Motor neuron (in vitro differentiated cells): ENCODE results near the gene ELF2. TPM values are rescaled to one million over a fixed set of nuclear protein-coding genes. Genes with fewer than 3 reads are reported as not detected.

Experiments
- ATAC-seq, 8 experiments: fragments of 200-7000 bp; cut with Tn5 transposase; replicated peaks in 6 of 8; 2 replicates each; pipeline ENCODE4 v1.8.0; 2021; ENCODE audit warnings: mild to moderate bottlenecking in 8 of 8, moderate library complexity in 8 of 8
- H3K27ac ChIP-seq, 2 donors: fragments of 250-450 bp; sonication (Bioruptor Pico); 2 replicates each; pipeline ENCODE4 v1.9.0; 2021; ENCODE audit warnings: antibody characterized with exemption in 2 of 2, mild to moderate bottlenecking in 2 of 2, moderate library complexity in 1 of 2
- H3K4me1 ChIP-seq, 2 donors: fragments of 250-450 bp; sonication (Bioruptor Pico); replicated peaks in 1 of 2; 2 replicates each; pipeline ENCODE4 v1.6.1; 2021; ENCODE audit warnings: antibody characterized with exemption in 2 of 2, mild to moderate bottlenecking in 2 of 2, moderate library complexity in 1 of 2
- H3K4me3 ChIP-seq, 5 donors: fragments of 250-450 bp; sonication (Bioruptor Pico); 2 replicates each; pipeline ENCODE4 v1.9.0; 2021; ENCODE audit warnings: antibody characterized with exemption in 5 of 5, mild to moderate bottlenecking in 5 of 5, moderate library complexity in 4 of 5
- WGBS, 10 experiments: fragments of 450-650 bp; shearing (Covaris generic); methylation state at CpG; one replicate each; pipeline ENCODE4 v1.0.0; 2022; 5-methylcytosine and 5-hydroxymethylcytosine counted together
- in situ Hi-C, 9 experiments: fragments of 400-800 bp; cut with MboI; loops; one replicate each; pipeline ENCODE4 v1.15.0; 2021; ENCODE audit warnings: low sequenced_read_pairs in 9 of 9, low pct_unique_long_range_greater_than_20kb in 2 of 9; ENCODE audit not compliant: unreplicated experiment in 9 of 9
- total RNA-seq, 8 experiments: library from RNA; unstranded; fragments of 300-600 nt; gene quantifications; 2 replicates each; pipeline versions ENCODE4 v1.2.3 to v1.2.4, GENCODE V29; 2022

ELF2 gene
- total RNA-seq, 8 experiments from 2014 or later: 32.9 to 198 (median 53.4) TPM

GRCh38 chr4:139153411-139154133 is 23.4 kb downstream of the ELF2 start:
- peak in 3 of 8 experiments; percentile 89 to 93 (median 92) for ATAC-seq
- in situ Hi-C loops: no loop called here
- Histone ChIP-seq H3K4me3 (no peak overlapping the region), H3K27ac (no peak overlapping the region), H3K4me1 (peaks cover 0 to 5% of the 10 kb centered on the region in 2 donors)
- WGBS, 10 experiments: 44 to 100% (median 94%) methylated on average over 1 of the region's 1 CpG; no CpG with 5 or more reads in 4 of the 10 experiments

DNA sequence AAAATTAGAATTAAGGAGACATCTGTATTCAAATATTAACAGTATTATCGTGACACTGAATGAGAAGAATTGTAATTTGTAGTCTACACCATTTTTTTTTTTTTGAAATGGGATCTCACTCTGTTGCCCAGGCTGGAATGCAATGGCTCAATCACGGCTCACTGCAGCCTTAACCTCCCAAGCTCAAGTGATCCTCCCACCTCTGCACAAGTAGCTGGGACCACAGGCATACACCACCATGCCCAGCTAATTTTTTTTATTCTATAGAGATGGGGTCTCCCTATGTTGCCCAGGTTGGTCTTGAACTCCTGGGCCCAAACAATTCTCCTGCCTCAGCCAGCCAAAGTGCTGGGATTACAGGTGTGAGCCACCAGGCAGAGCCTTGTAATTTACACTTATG is 24.8 kb downstream of the ELF2 start:
- in situ Hi-C loops: no loop called here
- no peak overlapping the region for H3K27ac ChIP-seq
- ATAC-seq: no peak
- WGBS, 10 experiments: 57 to 100% (median 81%) methylated on average over 1 to 2 of the region's 2 CpGs; no CpG with 5 or more reads in 2 of the 10 experiments
- no peak overlapping the region for H3K4me3 ChIP-seq
- H3K4me1 ChIP-seq: peaks cover 0 to 5% of the 10 kb centered on the region in 2 donors

GRCh38 chr4:139146926-139147629 is 29.9 kb downstream of the ELF2 start:
- ATAC-seq: peak in 3 of 8 experiments; percentile 64 to 87 (median 76)
- Histone ChIP-seq H3K4me3 (no peak overlapping the region), H3K4me1 (no peaks in the 10 kb centered on the region), H3K27ac (no peak overlapping the region)
- in situ Hi-C loops: no loop called here
- WGBS, 10 experiments: 37 to 96% (median 83%) methylated on average over 2 to 8 of the region's 8 CpGs

GRCh38 chr4:139145552-139145932 is 31.5 kb downstream of the ELF2 start:
- Histone ChIP-seq H3K4me1 (no peaks in the 10 kb centered on the region), H3K27ac (no peak overlapping the region), H3K4me3 (no peak overlapping the region)
- 88 to 100% (median 100%) methylated on average over 1 of the region's 1 CpG; no CpG with 5 or more reads in 1 of the 10 experiments for WGBS, 10 experiments
- ATAC-seq: no peak
- in situ Hi-C loops: no loop called here

DNA sequence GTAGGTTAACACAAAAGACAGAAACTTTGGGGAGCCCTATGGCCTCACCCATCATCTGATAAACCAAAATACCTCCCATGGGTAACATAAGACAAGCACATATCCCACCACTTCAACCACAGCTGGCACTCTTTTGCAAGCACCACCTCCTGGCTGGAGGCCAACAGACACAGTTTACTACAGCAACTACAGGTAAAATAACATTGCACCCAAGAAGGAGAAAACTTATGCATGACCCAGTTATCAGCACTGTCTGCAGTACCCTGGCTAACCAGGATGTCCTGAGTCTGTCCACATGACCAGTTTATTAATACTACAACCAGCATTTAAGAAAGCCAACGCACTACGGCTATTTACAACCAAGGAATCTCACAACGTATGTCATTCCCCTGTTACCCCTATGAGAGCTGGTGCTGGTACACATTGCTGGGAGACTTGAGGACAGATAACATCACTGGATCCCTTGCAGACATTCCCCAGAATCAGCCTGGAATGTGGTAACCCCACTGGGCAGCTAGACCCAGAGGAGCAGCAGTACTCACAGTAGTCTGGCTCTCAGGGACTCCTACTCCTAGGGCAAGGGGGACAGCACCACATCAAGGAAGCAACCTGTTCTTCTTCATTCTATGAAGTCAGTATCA is 32.0 kb downstream of the ELF2 start:
- H3K4me1 ChIP-seq: no peaks in the 10 kb centered on the region
- no peak overlapping the region for H3K4me3 ChIP-seq
- no peak for ATAC-seq
- in situ Hi-C loops: no loop called here
- 80 to 100% (median 90%) methylated on average over 1 to 3 of the region's 3 CpGs; no CpG with 5 or more reads in 6 of the 10 experiments for WGBS, 10 experiments
- no peak overlapping the region for H3K27ac ChIP-seq

DNA sequence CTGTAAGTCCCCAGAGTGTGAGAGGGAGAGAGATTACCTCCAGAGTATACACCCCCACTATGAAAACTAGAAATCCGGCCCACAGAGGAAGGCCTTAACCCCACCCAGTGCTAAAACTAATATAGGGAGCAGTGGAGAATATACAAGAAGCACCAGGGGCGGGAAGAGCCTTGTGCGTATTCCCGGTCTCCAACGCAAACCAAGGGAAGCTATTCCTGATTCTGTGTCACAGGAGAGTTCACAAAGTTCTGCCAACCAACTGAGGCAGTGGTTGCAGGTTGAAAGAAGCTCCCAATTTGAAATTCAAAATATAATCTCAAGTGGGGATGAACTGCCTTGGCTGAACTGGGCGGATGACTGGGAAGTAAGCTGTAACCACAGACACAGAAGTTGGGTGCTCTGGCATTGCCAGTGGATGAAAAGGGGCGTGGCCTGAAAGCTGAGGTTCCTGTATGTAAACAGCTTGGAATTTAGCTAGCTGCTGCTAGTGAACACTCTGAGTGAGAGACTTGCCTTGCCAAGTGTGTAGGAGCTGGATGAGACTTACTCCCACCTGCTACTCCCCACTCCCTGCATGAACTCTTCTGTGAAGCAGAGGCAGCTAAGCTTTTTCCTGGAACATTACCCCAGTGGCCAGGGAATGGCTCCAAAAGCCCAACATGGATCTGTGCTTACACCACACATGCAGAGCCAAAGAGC is 32.7 kb downstream of the ELF2 start:
- peak in 4 of 8 experiments; percentile 39 to 64 (median 46) for ATAC-seq
- WGBS, 10 experiments: 78 to 100% (median 94%) methylated on average over 1 to 7 of the region's 7 CpGs; no CpG with 5 or more reads in 1 of the 10 experiments
- in situ Hi-C loops: no loop called here
- Histone ChIP-seq H3K4me1 (no peaks in the 10 kb centered on the region), H3K27ac (no peak overlapping the region), H3K4me3 (no peak overlapping the region)

DNA sequence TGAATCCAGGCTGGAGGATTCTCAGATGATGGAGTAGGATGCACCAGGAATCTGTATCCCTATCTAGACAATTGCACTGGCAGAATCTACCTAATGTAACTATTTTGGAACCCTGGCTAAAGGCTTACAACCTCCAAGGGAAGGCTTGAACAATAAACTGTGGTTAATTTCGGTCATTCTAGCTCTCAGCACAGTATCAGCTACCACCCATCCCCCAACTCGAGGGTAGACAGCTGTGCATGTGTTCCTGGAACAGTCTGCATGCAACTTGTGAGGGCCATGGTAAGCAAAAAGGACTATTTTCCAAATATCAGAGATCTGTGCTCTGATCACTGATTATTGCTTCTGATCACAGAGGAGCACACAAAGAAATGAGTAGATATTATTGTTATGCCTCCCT is 34.0 kb downstream of the ELF2 start:
- ATAC-seq: no peak
- in situ Hi-C loops: no loop called here

DNA sequence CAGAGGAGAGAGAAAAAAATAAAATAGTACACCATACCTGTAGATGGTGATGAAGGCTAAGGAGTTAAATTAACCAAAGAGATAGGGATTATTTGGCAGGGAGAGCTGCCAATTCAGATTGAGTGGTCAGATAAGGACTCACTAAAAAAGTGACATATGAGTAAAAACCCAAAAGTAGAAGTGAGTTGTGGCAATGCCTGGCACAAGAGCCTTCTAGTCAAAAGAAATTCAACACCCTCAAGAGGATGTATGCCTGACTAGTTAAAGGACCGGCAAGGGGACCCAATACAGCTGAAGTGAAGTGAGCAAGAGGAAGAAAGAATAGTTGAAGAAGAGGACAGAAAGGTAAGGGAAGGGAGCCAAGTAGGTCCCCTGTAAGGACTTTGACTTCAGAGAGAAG is 34.9 kb downstream of the ELF2 start:
- WGBS, 10 experiments: 13 to 100% (median 86%) methylated on average over 1 of the region's 1 CpG; no CpG with 5 or more reads in 3 of the 10 experiments
- in situ Hi-C loops: no loop called here
- Histone ChIP-seq H3K4me3 (no peak overlapping the region), H3K27ac (no peak overlapping the region), H3K4me1 (no peaks in the 10 kb centered on the region)
- ATAC-seq: no peak

More for the DNA sequence above, 34.0 kb downstream of the ELF2 start:
- H3K4me1 ChIP-seq: no peaks in the 10 kb centered on the region
- 0 to 100% (median 82%) methylated on average over 1 to 2 of the region's 2 CpGs; no CpG with 5 or more reads in 2 of the 10 experiments for WGBS, 10 experiments
- H3K4me3 ChIP-seq: no peak overlapping the region
- no peak overlapping the region for H3K27ac ChIP-seq

- H3K27ac ChIP-seq: no peak overlapping the region
- no peak for ATAC-seq
- WGBS, 10 experiments: 83 to 100% (median 100%) methylated on average over 1 to 3 of the region's 3 CpGs; no CpG with 5 or more reads in 5 of the 10 experiments
- H3K4me3 ChIP-seq: no peak overlapping the region
- no peaks in the 10 kb centered on the region for H3K4me1 ChIP-seq
- in situ Hi-C loops: no loop called here
Measured at GRCh38 chr4:139137763-139138162, 39.3 kb downstream of the ELF2 start.

DNA sequence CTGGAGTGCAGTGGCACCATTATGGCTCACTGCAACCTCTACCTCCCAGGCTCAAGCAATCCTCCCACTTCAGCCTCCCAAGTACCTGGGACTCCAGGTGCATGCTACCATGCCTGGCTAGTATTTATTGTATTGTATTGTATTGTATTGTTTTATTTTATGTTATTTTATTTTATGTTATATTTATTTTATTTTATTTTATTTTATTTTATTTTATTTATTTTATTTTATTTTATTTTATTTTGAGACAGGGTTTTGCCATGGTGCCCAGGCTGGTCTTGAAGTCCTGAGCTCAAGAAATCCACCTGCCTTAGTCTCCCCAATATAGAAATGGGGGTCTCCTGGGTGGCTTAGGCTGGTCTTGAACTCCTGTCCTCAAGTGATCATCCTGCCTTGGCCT is 42.6 kb downstream of the ELF2 start:
- H3K4me1 ChIP-seq: no peaks in the 10 kb centered on the region

DNA sequence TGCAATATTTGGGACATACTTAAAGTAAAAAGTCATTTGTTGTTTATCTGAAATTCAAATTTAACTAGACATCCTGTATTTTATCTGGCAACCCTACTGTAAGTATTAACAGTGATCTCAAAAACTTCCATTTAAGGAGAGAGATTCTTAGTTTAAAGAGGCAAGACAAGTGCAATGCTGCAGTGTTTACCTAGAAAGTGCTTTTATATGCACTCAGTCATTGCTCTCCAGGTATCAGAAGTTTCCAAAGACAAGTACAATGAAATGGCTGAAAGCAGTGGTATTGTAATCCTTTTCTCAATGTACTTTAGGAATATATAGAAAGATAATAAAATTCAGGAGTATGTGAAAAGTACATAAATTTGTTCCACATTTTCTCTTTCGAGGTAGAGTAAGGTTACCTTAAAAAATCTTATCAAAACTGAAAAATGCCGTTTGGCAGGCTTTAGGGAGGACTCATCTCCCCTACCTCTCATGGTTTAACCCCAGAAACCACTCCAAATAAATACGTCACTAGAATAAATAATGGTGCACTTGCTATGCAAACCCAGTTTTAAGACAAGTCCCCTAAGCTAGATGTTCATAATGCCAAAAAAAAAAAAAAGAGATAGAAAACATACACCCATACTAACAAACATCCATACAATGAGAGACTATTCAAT is 45.7 kb downstream of the ELF2 start:
- no peak overlapping the region for H3K4me3 ChIP-seq
- H3K4me1 ChIP-seq: no peaks in the 10 kb centered on the region
- no peak for ATAC-seq
- in situ Hi-C loops: no loop called here
- no peak overlapping the region for H3K27ac ChIP-seq
- 57 to 100% (median 89%) methylated on average over 2 to 3 of the region's 3 CpGs for WGBS, 10 experiments

More for the DNA sequence above, 42.6 kb downstream of the ELF2 start:
- ATAC-seq: no peak
- in situ Hi-C loops: no loop called here
- H3K27ac ChIP-seq: no peak overlapping the region
- no peak overlapping the region for H3K4me3 ChIP-seq

DNA sequence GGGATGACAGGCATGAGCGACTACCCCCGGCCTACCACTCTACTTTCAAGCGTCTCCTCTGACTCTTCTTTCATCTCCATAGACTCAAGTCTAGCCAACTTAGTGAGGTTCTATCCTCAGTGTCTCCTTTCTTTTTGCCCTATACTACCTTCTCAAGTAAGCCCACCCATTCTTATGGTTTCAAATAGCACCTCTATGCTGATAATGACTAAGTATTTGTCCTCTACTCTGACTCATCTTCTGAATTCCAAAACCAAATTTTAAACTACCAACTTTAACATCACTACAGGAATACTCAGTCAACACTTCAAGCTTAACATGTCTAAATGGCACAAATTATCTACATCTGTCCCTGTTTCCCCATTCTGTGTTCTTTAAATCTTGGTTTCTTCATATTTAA is 47.8 kb downstream of the ELF2 start:
- in situ Hi-C loops: no loop called here
- H3K27ac ChIP-seq: no peak overlapping the region
- no peaks in the 10 kb centered on the region for H3K4me1 ChIP-seq
- 80 to 100% (median 90%) methylated on average over 1 to 3 of the region's 3 CpGs; no CpG with 5 or more reads in 6 of the 10 experiments for WGBS, 10 experiments
- ATAC-seq: no peak
- no peak overlapping the region for H3K4me3 ChIP-seq
